ENCODE data around the gene ANKS1B. TPM values are rescaled to one million over a fixed set of nuclear protein-coding genes. Genes with fewer than 3 reads are reported as not detected.

The ANKS1B gene
- total and polyA plus RNA-seq, 4 donors: 0.03 to 3.4 (median 0.53) TPM

- H3K9me3 ChIP-seq (ENCODE audit: control insufficient read depth in 4 of 4, low read length in 3 of 4): no peaks in the 10 kb centered on the region
- TF ChIP-seq REST (IDR thresholded peaks at IDR 0.05) (no peak), ATF3 (IDR thresholded peaks at IDR 0.05) (no peak), FOXA2 (IDR thresholded peaks at IDR 0.05) (no peak), JUND (IDR thresholded peaks at IDR 0.05) (no peak), SP1 (IDR thresholded peaks at IDR 0.05) (no peak), NR2F2 (IDR thresholded peaks at IDR 0.05) (no peak), HNF4A (conservative IDR thresholded peaks at IDR 0.05) (no peak), GABPA (IDR thresholded peaks at IDR 0.05 in 1 of 2, conservative IDR thresholded peaks at IDR 0.05 in 1 of 2) (no peak), YY1 (IDR thresholded peaks at IDR 0.05) (no peak), HNF4G (IDR thresholded peaks at IDR 0.05) (no peak), RAD21 (IDR thresholded peaks at IDR 0.05) (no peak), ZBTB33 (IDR thresholded peaks at IDR 0.05) (no peak), EGR1 (IDR thresholded peaks at IDR 0.05; ENCODE audit: low read depth in 2 of 2) (no peak), RXRA (IDR thresholded peaks at IDR 0.05) (no peak), CTCF (IDR thresholded peaks at IDR 0.05; ENCODE audit: low read depth, low read length, missing input control) (no peak)
- WGBS: 35% methylated on average over 3 of the region's 3 CpGs
- peaks cover 0 to 5% (median 0%) of the 10 kb centered on the region in 4 donors for H3K27me3 ChIP-seq (ENCODE audit: control insufficient read depth in 4 of 4, insufficient read depth in 4 of 4, low read length in 3 of 4)
- DNase-seq (ENCODE audit: low spot score): no peak
- no peak overlapping the region for H3K9ac ChIP-seq (ENCODE audit: low read depth in 1 of 2, low read length in 2 of 2)
- H3K4me1 ChIP-seq (ENCODE audit: control insufficient read depth in 4 of 4, insufficient read depth in 4 of 4, low read length in 3 of 4): no peaks in the 10 kb centered on the region
- H3K27ac ChIP-seq (ENCODE audit: low read depth in 1 of 2, low read length in 2 of 2): no peak overlapping the region
- H3K4me3 ChIP-seq (ENCODE audit: low read depth in 1 of 3, low read length in 3 of 3): no peak overlapping the region
- no peaks in the 10 kb centered on the region for H3K36me3 ChIP-seq (ENCODE audit: control insufficient read depth in 4 of 4, insufficient read depth in 3 of 4, low read depth in 1 of 4, low read length in 3 of 4)
Measured at GRCh38 chr12:99093166-99093565, 891.6 kb downstream of the ANKS1B start.

GRCh38 chr12:99092100-99092851 is 892.5 kb downstream of the ANKS1B start:
- TF ChIP-seq HNF4G (IDR thresholded peaks at IDR 0.05) (no peak), GABPA (IDR thresholded peaks at IDR 0.05 in 1 of 2, conservative IDR thresholded peaks at IDR 0.05 in 1 of 2) (no peak)
- 67% methylated on average over 9 of the region's 9 CpGs for WGBS

More at GRCh38 chr12:99092100-99092851, 892.5 kb downstream of the ANKS1B start:
- H3K4me1 ChIP-seq (ENCODE audit: control insufficient read depth in 4 of 4, insufficient read depth in 4 of 4, low read length in 3 of 4): no peaks in the 10 kb centered on the region
- H3K9me3 ChIP-seq (ENCODE audit: control insufficient read depth in 4 of 4, low read length in 3 of 4): no peaks in the 10 kb centered on the region
- no peak overlapping the region for H3K27ac ChIP-seq (ENCODE audit: low read depth in 1 of 2, low read length in 2 of 2)
- no peak for DNase-seq (ENCODE audit: low spot score)
- no peak overlapping the region for H3K9ac ChIP-seq (ENCODE audit: low read depth in 1 of 2, low read length in 2 of 2)
- H3K27me3 ChIP-seq (ENCODE audit: control insufficient read depth in 4 of 4, insufficient read depth in 4 of 4, low read length in 3 of 4): peaks cover 0 to 5% (median 0%) of the 10 kb centered on the region in 4 donors
- no peak overlapping the region for H3K4me3 ChIP-seq (ENCODE audit: low read depth in 1 of 3, low read length in 3 of 3)
- H3K36me3 ChIP-seq (ENCODE audit: control insufficient read depth in 4 of 4, insufficient read depth in 3 of 4, low read depth in 1 of 4, low read length in 3 of 4): no peaks in the 10 kb centered on the region
